HG03135 (cell line): ENCODE measurements around the gene TUBA3D.
A peak's percentile ranks its signal among the peaks of the same experiment; 100 is the strongest.
"Not testable (repeated sequence)": the region's sequence is repeated elsewhere in the genome, so short reads cannot be mapped to it uniquely, and the experiment has no call there.

Experiments
- ATAC-seq: cut with Tn5 transposase; IDR thresholded peaks from one replicate; pipeline ENCODE4 v1.9.1; 2021; ENCODE audit warnings: mild to moderate bottlenecking, moderate library complexity; ENCODE audit not compliant: unreplicated experiment

The TUBA3D gene

GRCh38 chr2:131511969-131512870 lies 36.3 kb downstream of the TUBA3D start:
- not testable (repeated sequence) for ATAC-seq

- peak; percentile 69 for ATAC-seq
These were observed 38.7 kb downstream of the TUBA3D start for GRCh38 chr2:131514408-131515166.

- not testable (repeated sequence) for ATAC-seq
These were observed 39.3 kb downstream of the TUBA3D start for GRCh38 chr2:131515235-131515634.

DNA sequence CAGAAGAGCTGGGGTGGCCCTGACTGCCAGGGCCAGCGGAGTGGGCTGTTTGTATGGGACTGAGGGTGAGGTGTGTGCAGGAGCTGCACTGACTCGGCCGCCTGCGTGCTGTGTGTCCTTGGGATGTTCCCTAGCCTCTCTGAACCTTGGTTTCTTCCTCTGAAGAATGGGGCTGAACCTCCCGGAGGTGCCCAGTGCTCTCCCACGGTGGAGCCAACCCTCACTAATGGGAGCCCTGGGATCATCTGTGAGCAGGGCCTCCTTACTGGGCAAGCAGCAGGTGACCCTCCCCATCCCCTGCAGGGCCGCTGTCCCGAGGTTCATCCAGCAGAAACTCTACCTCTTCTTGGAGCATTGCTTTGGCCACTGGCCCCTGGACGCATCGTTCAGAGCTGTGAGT lies 40.1 kb downstream of the TUBA3D start:
- no peak for ATAC-seq

DNA sequence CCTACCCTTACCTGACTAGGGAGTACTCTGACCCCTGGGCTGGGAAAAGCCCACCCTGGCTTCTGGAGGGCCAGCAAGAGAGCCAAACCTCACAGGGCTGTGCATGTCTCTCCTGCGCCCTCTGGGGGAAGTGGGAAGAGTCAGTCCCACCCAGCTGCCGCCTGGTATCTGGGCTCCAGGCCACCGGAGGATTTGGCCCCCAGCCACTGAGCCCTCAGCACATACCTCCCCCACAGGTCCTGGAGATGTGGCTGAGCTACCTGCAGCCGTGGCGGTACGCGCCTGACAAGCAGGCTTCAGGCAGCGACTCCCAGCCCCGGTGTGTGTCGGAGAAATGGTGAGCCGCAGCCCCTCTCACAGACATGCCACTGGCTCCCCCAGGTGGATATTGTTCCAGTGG lies 40.7 kb downstream of the TUBA3D start:
- ATAC-seq = not testable (repeated sequence)

DNA sequence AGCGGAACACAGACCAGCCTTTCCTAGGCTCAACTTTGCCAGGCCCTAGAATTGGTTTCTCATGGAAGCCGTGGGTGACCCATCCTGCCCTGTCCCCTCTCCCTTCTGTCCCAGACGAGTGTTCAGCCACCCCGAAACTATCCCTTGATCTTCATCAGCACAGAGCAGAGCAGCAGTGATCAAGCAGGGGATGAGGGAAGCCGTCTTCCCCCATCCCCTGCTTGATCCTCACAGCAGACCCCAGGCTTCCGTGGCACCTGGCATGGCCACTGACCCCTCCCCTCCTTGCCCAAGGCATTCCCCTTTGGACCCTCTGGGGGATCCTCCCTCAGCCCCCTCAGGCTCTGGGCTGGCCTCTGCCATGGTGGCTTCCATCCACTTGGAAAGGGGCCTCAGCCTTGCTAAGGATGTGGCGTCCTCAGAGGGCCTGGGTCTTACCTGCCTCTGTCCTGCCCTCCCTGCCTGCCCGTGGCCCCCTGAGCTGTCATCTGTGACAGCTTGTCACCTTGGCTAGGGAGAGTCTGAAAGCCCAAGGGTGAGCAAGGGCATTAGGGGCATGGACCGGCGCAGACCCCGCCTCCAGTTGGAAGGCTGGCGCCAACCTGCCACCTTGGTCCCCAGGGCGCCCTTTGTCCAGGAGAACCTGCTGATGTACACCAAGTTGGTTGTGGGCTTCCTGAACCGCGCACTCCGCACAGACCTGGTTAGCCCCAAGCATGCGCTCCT lies 41.4 kb downstream of the TUBA3D start:
- no peak for ATAC-seq

GRCh38 chr2:131517856-131518255 lies 41.9 kb downstream of the TUBA3D start:
- ATAC-seq = not testable (repeated sequence)

DNA sequence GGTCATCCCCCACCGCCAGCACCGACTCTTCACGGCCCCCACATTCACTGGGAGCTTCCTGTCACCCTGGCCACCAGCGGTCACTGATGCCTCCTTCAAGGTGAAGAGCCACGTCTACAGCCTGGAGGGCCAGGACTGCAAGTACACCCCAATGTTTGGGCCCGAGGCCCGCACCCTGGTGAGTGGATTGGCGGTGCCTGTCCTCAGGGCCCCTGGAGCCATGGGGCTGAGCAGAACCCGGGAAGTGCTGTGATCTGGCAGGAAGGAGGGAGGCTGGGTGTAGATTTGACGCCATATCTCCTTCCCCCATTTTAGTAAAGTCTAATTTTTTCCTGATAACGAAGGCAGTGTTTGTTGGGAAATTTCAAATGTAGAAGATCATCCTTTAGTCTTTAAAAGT lies 42.6 kb downstream of the TUBA3D start:
- ATAC-seq = not testable (repeated sequence)

- ATAC-seq = no peak
These were observed 43.5 kb downstream of the TUBA3D start for GRCh38 chr2:131519466-131519865.

DNA sequence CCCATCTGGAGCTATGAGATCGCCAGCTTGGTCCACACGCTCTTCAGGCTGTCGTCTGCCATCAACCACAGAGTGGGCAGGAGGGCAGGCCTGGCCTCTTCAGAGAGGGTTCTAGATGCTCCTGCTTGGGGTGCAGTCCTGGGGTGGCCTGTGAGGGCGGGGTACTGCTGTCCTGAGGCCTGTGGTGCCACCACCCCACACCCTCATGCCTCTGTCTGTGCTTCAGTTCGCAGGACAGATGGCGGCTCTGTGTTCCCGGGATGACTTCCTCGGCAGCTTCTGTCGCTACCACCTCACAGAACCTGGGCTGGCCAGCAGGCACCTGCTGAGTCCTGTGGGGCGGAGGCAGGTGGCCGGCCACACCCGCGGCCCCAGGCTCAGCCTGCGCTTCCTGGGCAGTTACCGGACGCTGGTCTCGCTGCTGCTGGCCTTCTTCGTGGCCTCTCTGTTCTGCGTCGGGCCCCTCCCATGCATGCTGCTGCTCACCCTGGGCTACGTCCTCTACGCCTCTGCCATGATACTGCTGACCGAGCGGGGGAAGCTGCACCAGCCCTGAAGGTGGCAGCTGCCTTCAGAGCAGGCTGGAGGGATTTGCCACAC lies 44.1 kb downstream of the TUBA3D start:
- ATAC-seq = not testable (repeated sequence)

- ATAC-seq = no peak
These were observed 44.6 kb downstream of the TUBA3D start for GRCh38 chr2:131520526-131520925.

DNA sequence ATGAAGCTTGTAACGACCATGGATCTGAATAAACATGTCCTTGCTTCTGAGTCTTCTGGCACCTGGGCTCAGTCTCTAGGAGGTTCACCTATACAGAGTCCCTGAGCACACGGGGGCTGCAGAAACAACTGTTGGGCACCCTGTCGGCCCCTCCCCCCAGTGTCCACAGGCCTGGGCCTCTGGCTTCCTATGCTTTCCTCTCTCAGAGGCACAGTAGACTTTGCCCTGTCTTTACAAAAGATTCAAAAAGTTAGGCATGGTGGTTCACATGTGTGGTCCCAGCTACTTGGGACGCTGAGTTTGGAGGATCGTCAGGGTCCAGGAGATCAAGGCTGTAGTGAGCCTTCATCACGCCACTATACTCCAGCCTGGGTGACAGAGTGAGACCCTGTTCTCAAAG lies 45.6 kb downstream of the TUBA3D start:
- ATAC-seq = not testable (repeated sequence)

DNA sequence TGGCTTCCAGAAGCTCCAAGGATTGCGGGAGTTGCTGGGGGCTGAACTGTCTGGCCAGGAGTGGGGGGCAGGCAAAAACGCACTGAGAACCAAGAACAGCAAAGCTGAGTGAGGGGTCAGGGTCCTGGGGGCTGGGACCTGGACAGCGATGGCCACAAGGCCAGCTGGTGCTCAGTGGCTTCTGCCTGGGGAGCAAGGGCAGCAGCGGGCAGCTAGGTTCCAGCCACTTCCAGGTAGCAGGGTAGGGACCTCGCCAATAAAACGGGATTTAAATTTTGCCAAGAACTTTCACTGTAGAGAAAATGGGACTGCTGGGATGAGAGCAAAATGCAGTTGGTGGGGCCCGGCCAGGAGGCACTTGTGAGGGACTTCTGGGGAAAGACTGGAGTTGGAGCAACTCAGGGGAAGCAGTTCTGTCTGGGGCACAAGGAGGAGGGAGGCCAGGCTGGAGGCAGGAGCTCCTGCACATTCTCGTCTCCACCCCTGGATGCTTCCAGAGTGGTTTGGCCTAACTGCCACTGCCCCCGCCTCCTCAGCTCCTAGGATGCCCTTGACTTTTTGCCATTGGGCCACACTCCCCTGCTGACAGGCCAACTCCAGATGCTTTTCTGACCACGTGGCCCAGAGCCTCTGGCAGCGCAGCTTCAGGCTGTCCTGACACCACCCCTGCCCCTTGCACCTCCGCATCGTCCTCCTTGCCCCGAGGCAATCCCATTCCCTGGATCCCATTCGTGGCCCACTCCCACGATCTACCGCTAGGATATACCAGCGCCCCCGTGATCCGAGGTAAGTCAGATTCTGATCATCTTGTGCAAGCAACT lies 46.3 kb downstream of the TUBA3D start:
- ATAC-seq = no peak

DNA sequence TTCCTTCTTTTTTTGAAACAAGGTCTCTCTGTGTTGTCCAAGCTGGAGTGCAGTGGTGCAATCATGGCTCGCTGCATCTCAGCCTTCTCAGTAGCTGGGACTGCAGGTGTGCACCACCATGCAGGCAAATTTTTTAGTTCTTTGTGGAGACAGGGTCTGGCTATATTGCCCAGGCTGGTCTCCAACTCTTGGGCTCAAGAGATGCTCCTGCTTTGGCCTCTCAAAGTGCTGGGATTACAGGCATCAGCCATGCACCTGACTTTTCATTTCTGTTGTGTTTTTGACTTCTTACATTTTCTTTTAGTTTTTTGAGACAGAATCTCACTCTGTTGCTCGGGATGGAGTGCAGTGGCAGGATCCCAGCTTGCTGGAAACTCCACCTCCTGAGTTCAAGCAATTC lies 49.3 kb downstream of the TUBA3D start:
- not testable (repeated sequence) for ATAC-seq

GRCh38 chr2:131527131-131528001 lies 51.4 kb downstream of the TUBA3D start, which contains the start of gene CCDC74A:
Gene CCDC74A, plus strand, starts transcription at chr2:131527888. Its CDS starts 83 bp downstream, at chr2:131527971.
- ATAC-seq = peak; percentile 91

- ATAC-seq = peak; percentile 47
These were observed 53.3 kb downstream of the TUBA3D start for GRCh38 chr2:131528981-131529863.

- ATAC-seq = not testable (repeated sequence)
These were observed 54.0 kb downstream of the TUBA3D start for GRCh38 chr2:131529864-131530445.
